Upper lobe of left lung (tissue), 4 donors: ENCODE data around the gene UBAC1.

Experiments used
- EP300 ChIP-seq, 4 donors: sonication (generic); formaldehyde crosslinking; IDR thresholded peaks; one replicate each; pipeline ENCODE4 v1.5.1; 2017; ENCODE audit warnings: antibody characterized with exemption in 4 of 4, control low read depth in 2 of 4
- POLR2A ChIP-seq, 4 donors: fragments of 450-650 bp; IDR thresholded peaks; one replicate each; pipeline ENCODE4 v1.5.1; 2016 to 2017; ENCODE audit warnings: antibody characterized with exemption in 4 of 4, mild to moderate bottlenecking in 2 of 4
- POLR2AphosphoS5 ChIP-seq, 2 donors: sonication (generic); formaldehyde crosslinking; IDR thresholded peaks; one replicate each; pipeline ENCODE4 v1.5.1; 2017; ENCODE audit warnings: antibody characterized with exemption in 2 of 2
- TF ChIP-seq, protein P1 (sequence below), 6 experiments: fragments of 450-650 bp in 4 of 6; fragments of 200-600 bp in 2 of 6; sonication (generic) in 2 of 6; IDR thresholded peaks; one replicate each; pipeline ENCODE4 v1.5.1; 2016 to 2019; ENCODE audit warnings: antibody characterized with exemption in 6 of 6

DNA sequence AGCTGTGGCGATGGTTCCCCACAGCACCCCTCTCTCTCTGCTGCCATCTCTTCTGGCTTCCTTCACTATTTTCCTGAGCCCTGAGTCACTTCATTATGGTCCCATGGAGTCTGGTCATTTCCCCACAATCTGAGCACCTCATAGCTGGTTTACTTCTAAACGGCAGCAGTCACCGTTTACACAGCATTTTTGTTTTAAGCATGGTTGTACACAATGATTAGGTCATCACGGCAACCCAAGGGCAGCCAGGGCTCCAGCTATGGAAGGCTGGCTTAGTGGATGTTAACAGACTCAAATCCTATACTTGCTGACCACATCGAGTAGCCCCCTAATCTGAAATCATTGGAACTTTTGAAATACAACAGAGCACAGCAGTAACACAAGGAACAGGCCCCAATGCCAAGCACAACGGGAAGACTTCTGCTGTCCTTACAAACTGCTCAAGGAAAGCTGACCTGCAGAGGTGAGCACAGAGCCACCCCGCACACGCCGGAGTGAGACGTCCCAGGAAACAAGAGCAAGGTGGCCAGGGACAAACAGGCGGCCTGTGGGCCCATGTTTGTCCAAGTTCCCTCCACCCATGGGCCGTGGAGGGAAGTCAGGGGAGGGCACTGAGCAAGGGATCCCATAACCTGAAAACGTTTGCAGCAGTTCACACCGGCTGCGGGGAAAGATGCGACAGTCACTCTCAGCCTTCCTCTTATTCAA lies 76.7 kb downstream of the UBAC1 start:
- TF ChIP-seq, protein P1, sequence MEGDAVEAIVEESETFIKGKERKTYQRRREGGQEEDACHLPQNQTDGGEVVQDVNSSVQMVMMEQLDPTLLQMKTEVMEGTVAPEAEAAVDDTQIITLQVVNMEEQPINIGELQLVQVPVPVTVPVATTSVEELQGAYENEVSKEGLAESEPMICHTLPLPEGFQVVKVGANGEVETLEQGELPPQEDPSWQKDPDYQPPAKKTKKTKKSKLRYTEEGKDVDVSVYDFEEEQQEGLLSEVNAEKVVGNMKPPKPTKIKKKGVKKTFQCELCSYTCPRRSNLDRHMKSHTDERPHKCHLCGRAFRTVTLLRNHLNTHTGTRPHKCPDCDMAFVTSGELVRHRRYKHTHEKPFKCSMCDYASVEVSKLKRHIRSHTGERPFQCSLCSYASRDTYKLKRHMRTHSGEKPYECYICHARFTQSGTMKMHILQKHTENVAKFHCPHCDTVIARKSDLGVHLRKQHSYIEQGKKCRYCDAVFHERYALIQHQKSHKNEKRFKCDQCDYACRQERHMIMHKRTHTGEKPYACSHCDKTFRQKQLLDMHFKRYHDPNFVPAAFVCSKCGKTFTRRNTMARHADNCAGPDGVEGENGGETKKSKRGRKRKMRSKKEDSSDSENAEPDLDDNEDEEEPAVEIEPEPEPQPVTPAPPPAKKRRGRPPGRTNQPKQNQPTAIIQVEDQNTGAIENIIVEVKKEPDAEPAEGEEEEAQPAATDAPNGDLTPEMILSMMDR (IDR thresholded peaks at IDR 0.05): no peak
- TF ChIP-seq POLR2A (IDR thresholded peaks at IDR 0.05): no peak
- TF ChIP-seq POLR2AphosphoS5 (IDR thresholded peaks at IDR 0.05): no peak
- no peak for TF ChIP-seq EP300 (IDR thresholded peaks at IDR 0.05)
